GM18870 (cell line): Measurements from ENCODE around the gene ROBO4.

Source experiments
- ATAC-seq: cut with Tn5 transposase; IDR thresholded peaks from one replicate; pipeline ENCODE4 v1.9.1; 2021; ENCODE audit warnings: moderate library complexity; ENCODE audit not compliant: unreplicated experiment

ROBO4 gene

DNA sequence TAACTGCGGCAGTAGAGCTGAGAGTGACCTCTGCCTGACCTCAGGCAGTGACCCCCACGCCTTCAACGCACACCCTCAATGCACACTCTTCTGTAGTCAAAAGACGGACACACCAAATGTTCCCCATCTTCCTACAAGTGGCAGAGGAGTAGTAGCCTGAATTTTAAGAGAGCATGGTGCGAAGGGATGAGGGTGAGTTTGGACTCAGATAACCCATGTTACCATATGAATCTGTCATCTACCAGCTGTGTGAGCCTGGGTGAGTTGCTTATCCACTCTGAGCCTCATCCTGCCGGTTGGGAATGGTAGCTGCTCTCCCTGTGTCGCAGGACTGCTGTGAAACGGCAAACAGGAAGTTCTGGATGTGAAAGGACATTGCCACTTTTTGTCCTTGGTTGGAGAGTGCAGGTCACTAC, 53.0 kb downstream of the ROBO4 start:
- no peak for ATAC-seq

DNA sequence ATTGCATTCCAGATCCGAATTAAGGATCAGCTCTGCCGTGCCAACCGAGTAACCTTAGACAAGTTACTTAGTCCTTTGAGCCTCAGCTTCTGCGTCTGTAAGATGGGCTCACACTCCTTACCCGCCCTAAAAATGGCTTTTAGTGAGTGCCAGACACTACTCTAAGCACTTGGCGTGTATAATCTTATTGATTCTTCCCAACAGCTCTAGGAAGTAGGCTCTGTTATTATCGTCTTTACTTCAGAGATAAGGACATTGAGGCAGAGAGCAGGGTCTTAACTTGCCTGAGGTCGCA, 54.1 kb downstream of the ROBO4 start:
- ATAC-seq = no peak

GRCh38 chr11:124842305-124842704, 55.4 kb downstream of the ROBO4 start:
- no peak for ATAC-seq

- no peak for ATAC-seq
Measured at GRCh38 chr11:124841840-124842239, 55.8 kb downstream of the ROBO4 start.

DNA sequence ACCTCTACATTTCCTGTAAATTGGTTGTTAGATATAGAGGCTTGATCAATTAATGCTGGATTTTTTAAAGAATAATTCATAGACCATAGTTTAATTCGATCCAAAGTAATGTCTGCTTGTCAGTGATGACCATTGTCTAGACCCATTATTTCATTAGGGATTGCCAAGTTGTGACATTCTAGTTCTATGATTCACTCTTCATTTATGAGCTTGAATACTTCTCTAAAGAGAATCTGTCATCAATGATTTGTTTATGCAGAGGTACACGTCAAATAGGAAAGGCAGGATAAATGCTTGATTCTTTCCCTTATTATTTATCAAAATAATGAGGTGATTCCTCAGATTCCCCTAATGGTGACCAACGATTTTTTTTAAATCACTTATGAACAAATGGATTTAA, 56.5 kb downstream of the ROBO4 start:
- ATAC-seq = no peak

DNA sequence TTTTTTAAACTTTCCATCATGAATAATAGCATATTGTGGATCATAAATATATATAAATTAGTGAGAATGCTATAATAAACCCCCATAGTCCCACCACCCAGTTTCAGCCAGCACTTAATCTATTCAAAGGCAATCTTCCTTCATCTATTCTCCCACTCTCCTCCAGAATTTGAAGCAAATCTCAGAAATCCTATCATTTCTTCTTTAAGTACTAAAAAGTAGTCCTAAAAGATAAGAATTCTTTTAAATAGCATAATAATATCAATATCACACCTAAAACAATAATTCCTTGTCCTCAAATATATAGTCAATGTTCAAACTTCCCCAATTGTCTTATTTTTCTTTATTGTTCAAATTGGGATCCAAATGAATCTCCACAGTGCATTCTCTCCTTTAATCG, 57.0 kb downstream of the ROBO4 start:
- ATAC-seq = no peak

DNA sequence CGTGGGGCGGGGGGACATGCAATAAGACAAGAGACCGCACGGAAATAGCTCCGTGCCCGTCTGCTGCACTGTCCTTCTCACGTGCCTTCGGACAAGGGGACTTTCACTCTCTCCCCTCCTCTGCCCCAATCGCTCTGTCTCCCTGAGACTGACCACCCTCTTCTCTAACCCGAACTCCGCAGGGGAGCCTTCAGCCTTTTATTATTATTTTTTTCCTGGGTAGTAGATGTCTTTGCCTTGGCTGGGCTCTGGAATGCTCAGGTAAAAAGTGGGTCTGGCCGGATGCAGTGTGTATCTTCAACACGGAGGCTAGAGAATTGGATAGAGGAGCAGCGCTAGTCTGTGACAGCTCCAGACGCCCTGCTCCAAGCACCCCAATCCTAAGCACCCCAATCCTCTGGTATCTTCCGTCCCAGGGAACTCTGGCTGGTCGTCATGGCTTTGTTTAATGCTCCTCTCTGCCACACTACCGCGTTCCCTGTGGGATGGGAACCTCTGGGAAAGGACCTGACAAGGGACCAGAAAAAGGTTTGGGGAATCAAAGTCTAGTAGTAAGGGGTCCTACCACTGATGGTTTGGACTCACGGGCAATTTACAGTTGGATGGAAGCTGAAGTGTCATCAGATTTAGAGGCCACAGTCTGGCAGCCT, 57.6 kb downstream of the ROBO4 start:
- no peak for ATAC-seq

GRCh38 chr11:124839128-124839971, 58.3 kb downstream of the ROBO4 start:
- ATAC-seq = no peak

DNA sequence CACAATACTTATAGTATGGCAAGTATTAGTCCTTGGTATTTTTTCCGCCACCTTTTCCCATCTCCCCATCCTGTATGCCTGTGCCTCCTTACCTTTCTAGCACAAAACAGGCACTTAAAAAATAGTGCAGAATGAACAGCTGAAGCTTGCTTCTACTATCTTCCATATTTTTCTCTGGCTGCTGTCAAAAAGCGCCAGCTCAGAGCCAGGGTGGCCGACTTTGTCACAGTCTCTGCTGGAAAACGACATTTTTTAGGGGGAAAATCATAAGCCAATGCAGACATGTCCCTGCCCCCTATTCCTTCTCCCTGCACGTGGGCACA, 58.9 kb downstream of the ROBO4 start:
- no peak for ATAC-seq

- no peak for ATAC-seq
Measured at GRCh38 chr11:124837491-124837856, 60.2 kb downstream of the ROBO4 start.

- no peak for ATAC-seq
Measured at GRCh38 chr11:124835918-124836317, 61.7 kb downstream of the ROBO4 start.

- no peak for ATAC-seq
Measured at GRCh38 chr11:124834526-124835180, 63.0 kb downstream of the ROBO4 start.
